NCI-H1930 (cell line): Measurements from ENCODE around the gene RFWD3.
A peak's percentile ranks its signal among the peaks of the same experiment; 100 is the strongest.

Source experiments
- DNase-seq, 2 experiments: peaks; one replicate each; lab custom pipeline; 2025; lab: John Stamatoyannopoulos, UW

The RFWD3 gene

GRCh38 chr16:74622005-74622404 is 44.7 kb downstream of the RFWD3 start:
- DNase-seq, result no peak

- no peak for DNase-seq
These were observed 49.4 kb downstream of the RFWD3 start for GRCh38 chr16:74617206-74617788.

- DNase-seq, result no peak
These were observed 55.0 kb downstream of the RFWD3 start for GRCh38 chr16:74611721-74612120.

GRCh38 chr16:74608944-74609343 is 57.7 kb downstream of the RFWD3 start:
- DNase-seq, result no peak

- DNase-seq, result no peak
These were observed 58.3 kb downstream of the RFWD3 start for GRCh38 chr16:74608381-74608780.

- no peak for DNase-seq
These were observed 58.7 kb downstream of the RFWD3 start for GRCh38 chr16:74607962-74608356.

- no peak for DNase-seq
These were observed 59.2 kb downstream of the RFWD3 start for GRCh38 chr16:74607310-74607961.

- DNase-seq, result peak; percentile 61 to 82
These were observed 60.0 kb downstream of the RFWD3 start, which contains the start of gene GLG1 for GRCh38 chr16:74606521-74607309. GLG1 (minus strand) TSS chr16:74607114; CDS start chr16:74607094, 20 bp downstream.

- no peak for DNase-seq
These were observed 60.7 kb downstream of the RFWD3 start for GRCh38 chr16:74605746-74606520.

- no peak for DNase-seq
These were observed 61.3 kb downstream of the RFWD3 start for GRCh38 chr16:74605332-74605731.

- no peak for DNase-seq
These were observed 62.8 kb downstream of the RFWD3 start for GRCh38 chr16:74603848-74604247.

- DNase-seq, result no peak
These were observed 65.4 kb downstream of the RFWD3 start for GRCh38 chr16:74601126-74601871.

GRCh38 chr16:74596586-74596985 is 70.1 kb downstream of the RFWD3 start:
- no peak for DNase-seq

GRCh38 chr16:74592847-74593246 is 73.8 kb downstream of the RFWD3 start:
- no peak for DNase-seq

- DNase-seq, result no peak
These were observed 74.6 kb downstream of the RFWD3 start for GRCh38 chr16:74591876-74592650.

GRCh38 chr16:74586948-74587347 is 79.7 kb downstream of the RFWD3 start:
- no peak for DNase-seq

GRCh38 chr16:74585846-74586443 is 80.7 kb downstream of the RFWD3 start:
- no peak for DNase-seq

- no peak for DNase-seq
These were observed 82.6 kb downstream of the RFWD3 start for GRCh38 chr16:74583926-74584666.

- DNase-seq, result no peak
These were observed 83.7 kb downstream of the RFWD3 start for GRCh38 chr16:74582970-74583369.

- DNase-seq, result no peak
These were observed 85.8 kb downstream of the RFWD3 start for GRCh38 chr16:74580833-74581232.
